ENCODE results near the gene NNMT.

NNMT gene

GRCh38 chr11:114282488-114282887, 13.7 kb upstream of the NNMT start:
- TF ChIP-seq CTCF (IDR thresholded peaks at IDR 0.05; ENCODE audit: low read depth, low read length), result no peak
- Histone ChIP-seq H3K27ac (no peak overlapping the region), H3K9me3 (ENCODE audit: severe bottlenecking) (no peaks in the 10 kb centered on the region), H3K36me3 (no peaks in the 10 kb centered on the region), H3K27me3 (ENCODE audit: insufficient read depth, low read depth, severe bottlenecking) (no peaks in the 10 kb centered on the region), H3K4me3 (ENCODE audit: low read depth, low read length) (no peak overlapping the region)
- no peak for DNase-seq

GRCh38 chr11:114283422-114283821, 12.8 kb upstream of the NNMT start:
- Histone ChIP-seq H3K27ac (no peak overlapping the region), H3K4me3 (ENCODE audit: low read depth, low read length) (no peak overlapping the region), H3K36me3 (no peaks in the 10 kb centered on the region), H3K27me3 (ENCODE audit: insufficient read depth, low read depth, severe bottlenecking) (no peaks in the 10 kb centered on the region), H3K9me3 (ENCODE audit: severe bottlenecking) (no peaks in the 10 kb centered on the region)
- no peak for DNase-seq
- TF ChIP-seq CTCF (IDR thresholded peaks at IDR 0.05; ENCODE audit: low read depth, low read length), result no peak

GRCh38 chr11:114284021-114284420, 12.2 kb upstream of the NNMT start:
- Histone ChIP-seq H3K27me3 (ENCODE audit: insufficient read depth, low read depth, severe bottlenecking) (no peaks in the 10 kb centered on the region), H3K27ac (no peak overlapping the region), H3K4me3 (ENCODE audit: low read depth, low read length) (no peak overlapping the region), H3K36me3 (no peaks in the 10 kb centered on the region), H3K9me3 (ENCODE audit: severe bottlenecking) (no peaks in the 10 kb centered on the region)
- no peak for DNase-seq
- TF ChIP-seq CTCF (IDR thresholded peaks at IDR 0.05; ENCODE audit: low read depth, low read length), result no peak

GRCh38 chr11:114284914-114285313, 11.3 kb upstream of the NNMT start:
- Histone ChIP-seq H3K27me3 (ENCODE audit: insufficient read depth, low read depth, severe bottlenecking) (no peaks in the 10 kb centered on the region), H3K27ac (no peak overlapping the region), H3K36me3 (no peaks in the 10 kb centered on the region), H3K4me3 (ENCODE audit: low read depth, low read length) (no peak overlapping the region), H3K9me3 (ENCODE audit: severe bottlenecking) (no peaks in the 10 kb centered on the region)
- TF ChIP-seq CTCF (IDR thresholded peaks at IDR 0.05; ENCODE audit: low read depth, low read length), result no peak
- DNase-seq, result no peak

- TF ChIP-seq CTCF (IDR thresholded peaks at IDR 0.05; ENCODE audit: low read depth, low read length), result no peak
- H3K9me3 ChIP-seq (ENCODE audit: severe bottlenecking), result no peaks in the 10 kb centered on the region
- no peak overlapping the region for H3K27ac ChIP-seq
- DNase-seq, result no peak
- H3K36me3 ChIP-seq, result no peaks in the 10 kb centered on the region
- no peaks in the 10 kb centered on the region for H3K27me3 ChIP-seq (ENCODE audit: insufficient read depth, low read depth, severe bottlenecking)
- H3K4me3 ChIP-seq (ENCODE audit: low read depth, low read length), result no peak overlapping the region
Observed at GRCh38 chr11:114285599-114285998, 10.6 kb upstream of the NNMT start.

GRCh38 chr11:114286229-114286628, 10.0 kb upstream of the NNMT start:
- H3K27ac ChIP-seq, result no peak overlapping the region
- no peaks in the 10 kb centered on the region for H3K9me3 ChIP-seq (ENCODE audit: severe bottlenecking)
- no peak for DNase-seq
- H3K36me3 ChIP-seq, result no peaks in the 10 kb centered on the region
- no peak for TF ChIP-seq CTCF (IDR thresholded peaks at IDR 0.05; ENCODE audit: low read depth, low read length)
- H3K27me3 ChIP-seq (ENCODE audit: insufficient read depth, low read depth, severe bottlenecking), result no peaks in the 10 kb centered on the region
- no peak overlapping the region for H3K4me3 ChIP-seq (ENCODE audit: low read depth, low read length)

Measured in WERI-Rb-1 (cell line).